Psoas muscle (tissue), 8 donors: Measurements from ENCODE around the gene TMEM217. TPM values are rescaled to one million over a fixed set of nuclear protein-coding genes. Genes with fewer than 3 reads are reported as not detected.
A peak's percentile ranks its signal among the peaks of the same experiment; 100 is the strongest.

Source experiments
- ATAC-seq, 4 donors: fragments of 200-7000 bp; cut with Tn5 transposase; one replicate each; pipeline ENCODE4 v1.9.1; 2020; ENCODE audit warnings: moderate library complexity in 3 of 4, mild to moderate bottlenecking in 2 of 4
- DNase-seq, 2 donors: peaks; one replicate each; pipeline ENCODE4 v3.0.0-alpha.2; 2020
- H3K27ac ChIP-seq: fragments of 200-600 bp; one replicate; pipeline ENCODE4 v1.8.0; 2022
- H3K27me3 ChIP-seq, 3 donors: fragments of 200-600 bp in 1 of 3; one replicate each; pipeline versions ENCODE4 v1.6.1 to v1.8.0; 2013 to 2022; ENCODE audit warnings: low read length in 2 of 3, mild to moderate bottlenecking in 2 of 3, moderate library complexity in 1 of 3; ENCODE audit not compliant: insufficient read depth in 3 of 3
- H3K36me3 ChIP-seq, 2 donors: fragments of 200-600 bp in 1 of 2; one replicate each; pipeline versions ENCODE4 v1.6.1 to v1.8.0; 2013 to 2022; ENCODE audit warnings: low read depth in 1 of 2, mild to moderate bottlenecking in 1 of 2, moderate library complexity in 1 of 2; ENCODE audit not compliant: insufficient read depth in 1 of 2
- H3K4me1 ChIP-seq: fragments of 200-600 bp; one replicate; pipeline ENCODE4 v1.8.0; 2022
- H3K4me3 ChIP-seq: fragments of 200-600 bp; one replicate; pipeline ENCODE4 v1.8.0; 2022; ENCODE audit warnings: mild to moderate bottlenecking
- H3K9me3 ChIP-seq: fragments of 200-600 bp; one replicate; pipeline ENCODE4 v1.8.0; 2022
- WGBS, 3 donors: extraction: QIAGEN DNeasy Blood & Tissue Kit; methylation state at CpG; one replicate each; pipeline versions ENCODE4 v1.1.6 to v1.1.7; 2013; 5-methylcytosine and 5-hydroxymethylcytosine counted together
- intact Hi-C, 2 donors: fragments of 100-400 bp; cut with DNase I; formaldehyde crosslinking; loops; one replicate each; pipeline versions ENCODE4 v1.11.0 to v1.14.2; 2022
- polyA plus RNA-seq, 3 donors: library from polyadenylated mRNA; stranded (reverse); fragments of 200-250 nt; gene quantifications; one replicate each; pipeline ENCODE4 v1.2.3, GENCODE V29; 2013
- total RNA-seq, 4 donors: library from RNA; stranded (reverse); fragmentation: NEBNext Ultra II Directional in 2 of 4; extraction: Animal tissue kit (Norgen Biotek cat#: 25700) in 2 of 4; gene quantifications; one replicate each; pipeline versions ENCODE4 v1.2.1 to v1.2.4, GENCODE V29; 2021 to 2023
- TF ChIP-seq, protein P1 (sequence below): fragments of 200-600 bp; IDR thresholded peaks from one replicate; pipeline ENCODE4 v1.8.0; 2022; ENCODE audit warnings: antibody characterized with exemption
- donor health status: healthy with polysubstance abuse.
- donor health status: DM: no; HTN: no; CAD: no; lungs with moderate emphysema.
- donor health status: Bipolar disorder and iron deficiency.
- donor health status: healthy.
- donor health status: DM: yes; HTN: yes; CAD: no.
- donor health status: DM: no; HTN: no; CAD: no.
- donor health status: DM: no; HTN: no; CAD: no.
- donor health status: DM: yes; HTN: yes; CAD: no.

The TMEM217 gene
- total and polyA plus RNA-seq, 7 donors = 0.05 to 4.3 (median 0.31) TPM; not detected in 1

- TF ChIP-seq, protein P1, sequence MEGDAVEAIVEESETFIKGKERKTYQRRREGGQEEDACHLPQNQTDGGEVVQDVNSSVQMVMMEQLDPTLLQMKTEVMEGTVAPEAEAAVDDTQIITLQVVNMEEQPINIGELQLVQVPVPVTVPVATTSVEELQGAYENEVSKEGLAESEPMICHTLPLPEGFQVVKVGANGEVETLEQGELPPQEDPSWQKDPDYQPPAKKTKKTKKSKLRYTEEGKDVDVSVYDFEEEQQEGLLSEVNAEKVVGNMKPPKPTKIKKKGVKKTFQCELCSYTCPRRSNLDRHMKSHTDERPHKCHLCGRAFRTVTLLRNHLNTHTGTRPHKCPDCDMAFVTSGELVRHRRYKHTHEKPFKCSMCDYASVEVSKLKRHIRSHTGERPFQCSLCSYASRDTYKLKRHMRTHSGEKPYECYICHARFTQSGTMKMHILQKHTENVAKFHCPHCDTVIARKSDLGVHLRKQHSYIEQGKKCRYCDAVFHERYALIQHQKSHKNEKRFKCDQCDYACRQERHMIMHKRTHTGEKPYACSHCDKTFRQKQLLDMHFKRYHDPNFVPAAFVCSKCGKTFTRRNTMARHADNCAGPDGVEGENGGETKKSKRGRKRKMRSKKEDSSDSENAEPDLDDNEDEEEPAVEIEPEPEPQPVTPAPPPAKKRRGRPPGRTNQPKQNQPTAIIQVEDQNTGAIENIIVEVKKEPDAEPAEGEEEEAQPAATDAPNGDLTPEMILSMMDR = no peak
- peaks cover 6 to 49% of the 10 kb centered on the region in 2 donors for H3K36me3 ChIP-seq
Measured at GRCh38 chr6:37304766-37305165, 46.8 kb upstream of the TMEM217 start.

GRCh38 chr6:37303891-37304503 lies 46.1 kb upstream of the TMEM217 start:
- peak in 1 of 4 donors; percentile 34 for ATAC-seq
- Histone ChIP-seq H3K4me3 (no peak overlapping the region), H3K27ac (no peak overlapping the region), H3K27me3 (no peaks in the 10 kb centered on the region), H3K4me1 (peaks cover 12% of the 10 kb centered on the region), H3K9me3 (no peaks in the 10 kb centered on the region), H3K36me3 (peaks cover 6 to 48% of the 10 kb centered on the region in 2 donors)
- WGBS, 3 donors = 65 to 70% (median 67%) methylated on average over 3 of the region's 3 CpGs
- TF ChIP-seq, protein P1 = peak; percentile 28
- intact Hi-C loops = no loop called here
- no peak for DNase-seq

More at GRCh38 chr6:37304766-37305165, 46.8 kb upstream of the TMEM217 start:
- no peak overlapping the region for H3K4me3 ChIP-seq
- no peaks in the 10 kb centered on the region for H3K9me3 ChIP-seq
- intact Hi-C loops = no loop called here
- ATAC-seq = no peak
- H3K27me3 ChIP-seq = no peaks in the 10 kb centered on the region
- DNase-seq = no peak
- H3K4me1 ChIP-seq = peaks cover 16% of the 10 kb centered on the region
- WGBS, 3 donors = 95 to 96% (median 96%) methylated on average over 7 of the region's 7 CpGs
- no peak overlapping the region for H3K27ac ChIP-seq

DNA sequence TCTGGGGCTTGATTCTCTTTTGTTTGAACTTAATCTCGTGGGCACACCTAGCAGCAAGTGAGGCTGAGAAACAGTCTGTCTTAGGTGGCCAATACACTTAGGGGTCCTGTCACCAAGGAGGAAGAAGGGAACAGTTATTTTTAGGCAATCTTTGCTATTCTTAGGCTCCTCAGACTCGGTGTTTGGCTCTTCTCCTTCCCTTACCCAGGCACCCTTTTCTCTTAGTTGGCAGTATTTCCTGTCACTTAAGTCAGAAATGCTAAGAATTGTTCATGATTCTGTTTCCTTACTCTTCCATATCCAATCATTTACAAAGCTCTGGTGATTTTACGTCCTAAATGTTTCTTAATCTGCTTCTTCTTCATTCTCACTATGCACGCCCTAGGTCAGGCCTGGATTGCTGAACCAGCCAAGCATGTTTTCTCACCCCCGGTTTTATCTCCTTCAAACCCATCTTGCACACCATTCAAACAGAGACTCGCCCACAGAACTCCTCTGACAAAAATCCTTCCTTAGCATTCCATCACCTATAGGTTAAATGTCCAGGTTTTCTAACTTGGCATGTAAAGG lies 45.2 kb upstream of the TMEM217 start:
- Histone ChIP-seq H3K27ac (no peak overlapping the region), H3K4me3 (no peak overlapping the region), H3K4me1 (peaks cover 4% of the 10 kb centered on the region), H3K36me3 (peaks cover 6 to 50% of the 10 kb centered on the region in 2 donors), H3K27me3 (no peaks in the 10 kb centered on the region), H3K9me3 (no peaks in the 10 kb centered on the region)
- intact Hi-C loops = no loop called here
- DNase-seq (no peak), ATAC-seq (no peak)
- TF ChIP-seq, protein P1 = no peak
- WGBS, 3 donors = 75 to 87% (median 82%) methylated on average over 6 of the region's 6 CpGs

DNA sequence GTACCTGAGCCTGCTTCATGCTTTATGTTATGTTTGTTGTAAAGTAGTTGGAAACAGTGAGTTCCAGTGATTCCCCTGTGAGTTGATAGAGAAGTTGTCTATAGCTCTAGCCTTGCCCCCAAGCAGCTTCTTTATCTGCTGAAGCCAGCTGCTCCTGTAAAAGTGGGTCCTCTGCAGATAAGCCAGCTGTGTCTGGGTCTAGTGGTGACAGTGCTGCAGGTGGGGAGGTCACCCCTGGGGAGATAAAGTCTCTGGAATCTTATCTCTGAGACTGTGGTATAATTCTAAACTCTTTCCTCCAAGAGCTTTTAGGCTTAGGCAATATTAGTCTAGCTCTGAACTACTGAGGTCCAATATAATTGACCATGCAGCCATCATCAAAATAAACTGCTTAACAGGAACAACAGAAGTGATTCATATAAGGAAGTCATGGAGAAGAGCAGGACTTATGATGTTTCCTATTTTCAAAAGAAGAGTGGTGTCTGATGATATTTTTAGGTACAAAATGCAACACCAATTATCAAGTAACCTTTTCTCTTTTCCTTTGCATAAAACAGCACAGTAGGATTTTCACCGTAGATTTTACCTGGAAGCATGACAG lies 44.2 kb upstream of the TMEM217 start:
- intact Hi-C loops = no loop called here
- no peaks in the 10 kb centered on the region for H3K4me1 ChIP-seq
- H3K27me3 ChIP-seq = no peaks in the 10 kb centered on the region
- ATAC-seq = no peak
- no peak overlapping the region for H3K27ac ChIP-seq
- DNase-seq = no peak
- 75 to 91% (median 85%) methylated on average over 1 of the region's 1 CpG for WGBS, 3 donors
- no peak overlapping the region for H3K4me3 ChIP-seq
- H3K36me3 ChIP-seq = peaks cover 6 to 56% of the 10 kb centered on the region in 2 donors
- H3K9me3 ChIP-seq = no peaks in the 10 kb centered on the region
- TF ChIP-seq, protein P1 = no peak
